GM21381 (cell line): ENCODE data around the gene CAPZB.

Experiments used
- ATAC-seq: cut with Tn5 transposase; IDR thresholded peaks from one replicate; pipeline ENCODE4 v1.9.1; 2021; ENCODE audit warnings: mild to moderate bottlenecking, moderate library complexity; ENCODE audit not compliant: unreplicated experiment

Gene CAPZB

DNA sequence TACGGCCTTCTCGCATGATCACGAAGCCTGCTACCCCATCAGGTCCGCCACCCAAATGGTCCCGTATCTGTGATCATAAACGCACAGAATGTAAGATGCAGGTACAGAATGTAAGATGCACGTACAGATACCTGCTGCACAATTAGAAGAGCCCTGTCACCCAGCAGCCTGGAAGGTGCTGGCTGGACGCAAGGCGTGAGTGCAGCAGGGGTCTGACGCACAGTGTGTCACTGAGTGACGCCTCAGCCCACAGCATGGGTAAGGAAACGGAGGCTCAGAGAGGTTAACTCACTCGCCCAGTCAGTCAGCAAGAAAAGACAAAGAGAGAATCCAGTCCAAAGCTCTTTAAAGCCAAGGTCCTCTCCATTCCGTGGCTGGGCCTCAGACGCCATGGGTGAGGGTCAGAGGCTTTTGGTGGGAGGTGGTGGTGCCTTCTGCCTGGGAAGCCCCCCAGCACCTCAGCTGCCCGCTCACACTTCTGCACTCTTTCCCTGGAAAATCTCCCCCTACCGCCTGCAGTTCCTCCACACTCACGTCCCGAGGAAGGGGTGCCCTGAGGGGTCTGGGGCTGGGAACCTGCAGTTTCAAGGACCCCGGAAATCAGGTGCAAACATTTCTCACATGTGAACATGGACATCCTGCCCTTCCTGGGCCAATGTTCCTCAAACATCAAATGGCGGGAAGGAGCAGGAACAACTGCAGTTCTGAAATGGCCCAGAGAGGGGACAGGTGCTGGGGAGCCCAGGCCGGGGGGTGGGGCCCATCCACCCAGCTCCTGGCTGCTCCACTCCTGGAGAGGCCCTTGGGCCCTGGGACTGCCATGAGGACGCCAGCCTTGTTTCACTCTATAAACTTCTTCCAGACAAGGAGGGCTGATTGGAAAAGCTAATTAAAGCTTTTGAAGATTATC lies 113.9 kb downstream of the CAPZB start:
- no peak for ATAC-seq

GRCh38 chr1:19370453-19371170 lies 114.7 kb downstream of the CAPZB start:
- ATAC-seq = no peak

- no peak for ATAC-seq
Measured at GRCh38 chr1:19369396-19370090, 115.8 kb downstream of the CAPZB start.

DNA sequence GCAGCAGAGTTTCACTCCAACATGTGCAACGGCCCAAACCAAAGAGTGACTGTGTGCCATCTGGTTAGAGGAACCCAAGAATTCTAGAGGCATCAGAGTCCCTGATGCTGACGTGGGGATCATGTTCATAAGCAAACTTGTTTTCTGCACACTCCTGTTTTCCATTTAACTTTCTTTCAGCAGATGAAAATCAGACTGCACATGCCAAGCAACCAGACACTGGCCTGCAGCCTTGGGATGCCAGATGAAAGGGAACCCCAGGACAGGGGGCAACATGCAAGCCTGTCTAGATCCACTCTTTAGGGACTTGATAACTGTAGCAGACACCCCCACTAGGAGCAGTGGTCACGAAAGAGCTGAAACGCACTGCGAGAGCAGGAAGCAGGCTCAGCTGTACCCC lies 116.4 kb downstream of the CAPZB start:
- ATAC-seq = no peak

GRCh38 chr1:19368050-19368449 lies 117.3 kb downstream of the CAPZB start:
- no peak for ATAC-seq

DNA sequence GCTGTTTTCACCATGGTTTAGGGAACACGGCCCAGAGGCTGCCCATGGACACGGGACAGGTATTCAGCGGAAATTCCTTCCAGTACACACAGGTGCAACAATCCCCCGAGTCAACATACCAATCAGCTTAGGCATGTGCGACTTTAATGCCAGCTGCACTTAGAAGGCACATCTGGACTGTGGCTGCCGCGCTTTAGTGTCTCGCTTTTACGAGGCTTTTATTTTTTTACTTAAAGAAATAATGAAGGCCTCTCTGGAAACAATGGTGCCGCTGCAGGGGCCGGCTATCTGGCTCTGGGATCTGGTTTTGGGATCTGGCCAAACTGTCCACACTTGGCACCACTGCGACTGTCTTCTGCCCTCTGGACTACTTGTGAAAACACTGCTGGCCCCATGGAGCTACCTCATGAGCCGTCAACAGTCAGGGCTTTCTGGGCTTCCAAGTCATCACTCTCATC lies 117.7 kb downstream of the CAPZB start:
- ATAC-seq = no peak

GRCh38 chr1:19366599-19367536 lies 118.5 kb downstream of the CAPZB start:
- no peak for ATAC-seq

DNA sequence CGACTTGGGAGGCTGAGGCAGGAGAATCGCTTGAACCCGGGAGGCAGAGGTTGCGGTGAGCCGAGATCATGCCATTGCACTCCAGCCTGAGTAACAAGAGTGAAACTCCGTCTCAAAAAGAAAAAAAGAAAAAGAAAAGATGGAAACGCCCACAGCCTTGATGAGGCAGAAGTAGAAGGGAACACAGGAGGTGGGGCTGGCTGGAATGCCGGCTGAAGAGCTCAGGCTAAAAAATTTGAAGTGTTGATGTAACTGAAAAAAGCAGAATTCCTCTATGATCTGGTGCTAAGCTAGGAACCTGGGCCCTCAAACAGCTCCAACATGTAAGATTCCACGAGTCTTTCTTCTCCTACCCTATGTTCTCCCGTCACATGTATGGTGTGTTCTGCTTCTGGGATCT lies 119.6 kb downstream of the CAPZB start:
- ATAC-seq = no peak

DNA sequence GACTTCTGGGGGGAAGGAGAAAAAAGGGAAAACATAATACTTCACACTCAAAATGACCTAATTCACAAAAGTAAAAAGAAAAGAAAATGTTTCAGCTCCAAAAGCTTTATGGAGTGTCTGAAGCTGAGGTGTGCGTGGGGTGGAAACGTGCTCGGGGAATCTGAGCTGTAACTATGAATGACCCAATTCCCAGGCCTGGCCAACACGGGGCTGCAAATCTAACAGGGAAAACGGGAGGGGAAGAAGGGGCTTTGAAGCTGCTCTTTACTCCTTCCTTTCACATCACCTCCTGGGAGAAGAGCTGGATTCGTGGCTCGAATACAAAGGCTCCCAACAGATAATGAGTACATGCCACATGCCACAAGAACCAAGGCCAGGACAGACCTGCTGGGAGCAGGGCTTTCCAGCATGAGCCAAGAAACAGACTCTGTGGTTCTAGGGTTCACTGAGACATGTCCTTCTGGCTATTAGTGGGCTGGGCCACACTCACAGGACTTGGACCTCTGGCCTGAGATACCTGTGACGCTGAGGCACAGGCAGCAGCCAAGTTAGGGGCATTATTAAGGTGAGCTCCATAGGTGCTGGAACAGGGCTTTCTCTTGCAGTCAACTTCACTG lies 121.7 kb downstream of the CAPZB start:
- ATAC-seq = no peak

DNA sequence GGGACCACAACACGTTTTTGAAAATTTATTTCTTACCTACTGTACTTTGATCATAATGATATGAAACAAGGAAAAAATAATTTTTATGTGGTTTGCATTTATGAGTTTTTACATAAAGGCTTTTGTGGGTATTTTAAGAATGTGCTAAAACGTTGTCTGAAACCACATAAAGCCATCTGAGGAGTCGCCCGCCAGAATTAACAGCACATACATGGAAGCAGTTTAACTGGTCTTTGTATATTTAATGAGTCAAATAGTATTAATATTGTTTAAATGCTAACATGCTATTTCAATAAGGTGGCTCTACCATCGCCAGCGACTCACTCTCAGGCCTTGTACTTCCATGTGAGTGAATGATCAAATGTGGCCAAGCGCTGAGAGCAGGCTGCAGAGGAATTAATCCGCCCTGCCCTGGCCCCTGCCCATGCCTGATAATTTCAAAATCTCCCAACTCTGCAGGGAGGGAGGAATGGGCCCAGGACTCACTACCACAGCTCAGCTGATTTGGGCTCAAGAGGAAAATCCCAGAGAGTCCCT lies 123.7 kb downstream of the CAPZB start:
- no peak for ATAC-seq

- ATAC-seq = no peak
Measured at GRCh38 chr1:19360843-19361610, 124.3 kb downstream of the CAPZB start.

- no peak for ATAC-seq
Measured at GRCh38 chr1:19360432-19360831, 124.9 kb downstream of the CAPZB start.

DNA sequence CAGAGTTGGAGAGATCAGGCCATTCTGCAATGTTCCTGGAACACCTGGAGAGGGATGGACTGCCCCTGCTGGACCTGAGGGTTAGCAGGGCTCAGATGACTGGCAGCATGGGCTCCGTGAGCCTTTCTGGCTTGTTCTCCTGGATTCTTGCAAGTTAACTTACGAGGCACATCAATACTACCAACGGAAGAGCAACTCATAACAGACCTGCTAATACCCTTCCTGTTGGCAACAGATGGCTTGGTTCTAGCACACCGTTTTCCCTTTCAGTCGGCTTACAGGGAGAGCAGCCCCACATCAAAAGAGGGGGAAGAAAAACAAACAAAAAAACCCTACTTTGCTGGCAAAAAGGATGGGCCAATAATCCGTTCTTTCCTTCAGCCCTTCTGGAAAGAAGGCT lies 125.3 kb downstream of the CAPZB start:
- ATAC-seq = no peak

GRCh38 chr1:19359357-19359756 lies 126.0 kb downstream of the CAPZB start:
- ATAC-seq = no peak

GRCh38 chr1:19358710-19359109 lies 126.6 kb downstream of the CAPZB start:
- no peak for ATAC-seq

GRCh38 chr1:19357299-19357986 lies 127.9 kb downstream of the CAPZB start:
- no peak for ATAC-seq

- no peak for ATAC-seq
Measured at GRCh38 chr1:19356266-19356665, 129.1 kb downstream of the CAPZB start.

DNA sequence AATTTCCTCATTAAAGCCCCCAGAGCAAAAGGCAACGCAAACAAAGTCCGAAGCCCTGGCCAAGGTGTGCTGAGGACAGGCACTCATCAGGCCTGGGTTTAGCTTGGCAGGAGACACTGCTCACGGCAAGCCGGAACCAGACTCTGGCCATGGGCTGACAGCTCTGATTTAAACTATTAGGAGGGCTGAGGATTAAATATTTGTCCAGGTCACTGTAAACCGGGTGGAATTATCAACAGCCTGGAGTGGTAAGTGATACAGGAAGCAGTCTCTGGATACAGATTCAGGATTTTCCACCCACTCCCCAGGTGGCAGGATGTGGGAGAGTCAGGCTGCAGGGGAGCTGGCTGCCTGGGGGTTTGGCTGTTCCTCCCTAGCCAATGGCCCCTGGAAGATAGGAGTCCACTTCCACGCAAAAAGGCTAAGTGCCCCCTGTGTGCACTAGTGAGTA lies 130.8 kb downstream of the CAPZB start:
- ATAC-seq = no peak
